NCI-H510A treated with DMSO at 0.1 percent for 48 hours (cell line): ENCODE data around the gene SLC9A8.

Source experiments
- DNase-seq: peaks from one replicate; lab custom pipeline; 2025; lab: John Stamatoyannopoulos, UW

The SLC9A8 gene

GRCh38 chr20:49813305-49813974, 812 bp downstream of the SLC9A8 start:
- DNase-seq: no peak

GRCh38 chr20:49814057-49814694, 1.5 kb downstream of the SLC9A8 start:
- peak; percentile 34 for DNase-seq

- DNase-seq: no peak
Measured at GRCh38 chr20:49818816-49819215, 6.2 kb downstream of the SLC9A8 start.

DNA sequence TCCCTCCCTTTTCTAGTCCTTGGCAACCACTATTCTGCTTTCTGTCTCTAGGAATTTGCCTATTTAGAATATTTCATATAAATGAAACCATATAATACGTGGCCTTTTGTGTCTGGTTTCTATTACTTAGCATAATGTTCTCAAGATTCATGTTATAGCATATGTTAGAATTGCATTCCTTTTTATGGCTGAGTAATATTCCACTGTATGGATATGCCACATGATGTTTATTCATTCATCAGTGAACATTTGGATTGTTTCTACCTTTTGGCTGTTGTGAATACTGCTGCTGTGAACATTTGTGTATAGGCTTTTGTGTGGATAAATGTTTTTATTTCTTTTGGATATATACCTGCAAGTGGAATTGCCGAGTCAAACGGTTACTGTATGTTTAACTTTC, 7.1 kb downstream of the SLC9A8 start:
- DNase-seq: no peak

DNA sequence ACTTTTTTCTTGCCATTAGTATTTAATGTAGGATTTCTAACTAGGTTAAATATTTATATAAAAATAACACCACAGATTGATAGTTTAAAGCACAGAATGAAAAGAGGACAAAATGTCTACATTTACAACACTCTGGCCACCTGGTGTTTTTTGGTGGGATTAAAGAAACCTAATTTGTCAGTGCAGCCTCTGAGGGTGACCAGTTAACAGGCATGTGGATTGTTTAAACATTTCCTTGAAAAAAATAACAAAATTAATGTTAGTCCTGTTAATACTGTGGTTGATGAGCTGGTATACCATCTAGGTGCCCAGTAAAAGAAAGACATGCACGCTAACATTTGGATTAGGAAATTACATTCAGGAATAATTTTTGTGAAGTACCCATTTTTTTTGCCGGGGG, 8.8 kb downstream of the SLC9A8 start:
- no peak for DNase-seq

- DNase-seq: no peak
Measured at GRCh38 chr20:49821870-49822331, 9.3 kb downstream of the SLC9A8 start.

DNA sequence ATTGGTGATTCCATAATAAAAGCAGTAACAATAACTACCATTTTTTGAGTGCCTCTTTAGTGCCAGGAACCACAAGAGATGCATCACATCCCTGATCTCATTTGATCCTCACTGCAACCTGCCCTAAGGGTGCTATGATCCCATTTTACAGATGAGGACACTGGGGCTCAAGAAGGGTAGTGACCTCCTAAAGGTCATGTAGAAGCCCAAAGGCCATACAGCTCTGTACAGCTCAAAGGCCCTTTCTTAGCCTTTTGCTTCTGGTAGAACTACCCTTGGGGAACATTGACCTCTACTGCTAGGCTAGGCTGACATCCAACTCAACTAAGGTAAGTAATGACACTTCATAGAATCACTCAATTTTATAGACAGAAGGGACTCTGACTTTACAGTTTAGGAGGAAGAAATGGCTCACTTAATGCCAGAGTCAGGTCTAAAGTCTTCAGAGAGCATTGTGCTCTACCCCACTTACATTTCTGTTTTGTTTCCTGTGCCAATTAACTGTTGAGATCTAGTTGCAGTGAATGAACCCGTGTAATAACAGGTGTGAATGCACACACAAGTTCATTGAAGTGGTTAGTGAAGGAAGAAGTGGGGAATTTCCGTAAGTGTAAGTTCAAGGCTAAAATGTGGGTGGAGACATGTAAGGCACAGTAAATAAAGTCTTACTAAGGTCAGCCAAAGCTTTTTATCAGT, 10.7 kb downstream of the SLC9A8 start:
- DNase-seq: peak; percentile 28

DNA sequence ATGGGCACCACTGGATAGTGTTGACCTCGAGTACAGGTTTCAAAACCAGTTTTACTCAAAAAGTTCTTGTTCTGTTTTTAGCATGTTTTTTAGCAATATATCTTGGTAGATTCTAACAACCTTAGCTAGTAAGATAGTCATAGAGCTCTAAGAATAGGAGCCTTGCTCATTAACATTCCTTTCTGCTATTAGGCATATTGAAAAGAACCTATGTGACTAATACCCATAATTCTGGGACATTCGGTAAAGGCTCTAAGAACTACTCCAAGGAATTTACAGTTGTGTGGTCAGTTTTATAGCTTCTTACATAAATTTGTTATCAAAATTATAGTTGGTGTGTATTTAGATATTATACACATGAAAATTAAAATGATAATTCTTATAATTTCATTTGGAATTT, 11.6 kb downstream of the SLC9A8 start:
- DNase-seq: no peak

DNA sequence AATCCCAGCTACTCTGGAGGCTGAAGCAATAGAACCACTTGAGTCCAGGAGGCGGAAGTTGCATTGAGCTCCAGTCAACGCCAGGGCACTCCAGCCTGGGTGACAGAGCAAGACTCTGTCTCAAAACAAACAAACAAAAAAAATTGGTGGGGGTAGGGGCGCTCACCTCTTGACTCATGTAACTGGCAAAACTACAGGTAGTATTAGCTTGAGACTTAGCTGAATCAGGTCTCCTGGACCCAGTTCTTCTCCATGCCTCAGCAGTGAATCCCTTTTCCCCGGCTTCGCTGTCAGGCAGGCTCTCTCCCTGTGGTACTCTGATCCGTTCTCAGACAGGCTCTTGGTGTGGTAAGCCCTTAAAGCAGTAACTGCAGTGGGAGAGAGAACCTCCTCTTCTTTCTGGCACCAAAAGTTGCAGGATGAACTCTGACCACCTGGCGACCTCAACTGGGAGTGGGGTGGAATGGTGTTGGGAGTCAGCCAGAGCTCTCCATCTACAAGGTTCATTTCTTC, 12.9 kb downstream of the SLC9A8 start:
- peak; percentile 93 for DNase-seq

DNA sequence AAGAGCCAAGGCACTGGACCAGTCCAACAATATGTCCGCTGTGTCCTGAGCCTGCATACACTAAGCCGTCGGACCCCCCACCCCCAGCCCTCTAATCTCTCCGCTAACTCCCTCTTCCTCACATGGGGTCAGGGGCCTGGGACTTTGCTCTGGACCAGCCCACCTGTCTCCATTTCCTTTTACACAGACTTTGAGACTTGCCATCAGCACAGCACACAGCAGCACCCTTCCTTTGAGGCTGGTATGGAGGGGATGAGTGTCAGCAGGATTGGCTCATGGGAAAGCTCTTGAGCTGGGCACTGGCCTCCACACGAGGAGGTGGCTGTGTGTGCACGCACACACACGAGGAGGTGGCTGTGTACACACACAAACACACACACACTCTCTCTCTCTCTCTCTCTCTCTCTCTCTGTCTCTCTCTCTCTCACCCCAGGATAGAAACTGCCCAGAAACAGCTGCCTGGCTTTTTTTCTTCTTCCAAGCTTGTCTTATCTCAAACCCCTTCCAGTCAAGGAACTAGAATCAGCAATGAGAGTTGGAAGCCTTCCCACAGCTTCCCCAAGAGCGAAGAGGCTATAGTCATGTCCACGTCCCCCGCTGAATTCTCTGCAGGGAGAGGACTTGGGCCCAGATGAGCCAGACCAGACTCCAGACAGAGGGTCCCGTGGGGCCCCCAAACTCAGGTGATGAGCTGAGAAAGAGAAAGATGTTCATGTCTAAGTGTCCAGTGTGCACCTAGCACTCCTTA, 18.6 kb downstream of the SLC9A8 start:
- DNase-seq: no peak

DNA sequence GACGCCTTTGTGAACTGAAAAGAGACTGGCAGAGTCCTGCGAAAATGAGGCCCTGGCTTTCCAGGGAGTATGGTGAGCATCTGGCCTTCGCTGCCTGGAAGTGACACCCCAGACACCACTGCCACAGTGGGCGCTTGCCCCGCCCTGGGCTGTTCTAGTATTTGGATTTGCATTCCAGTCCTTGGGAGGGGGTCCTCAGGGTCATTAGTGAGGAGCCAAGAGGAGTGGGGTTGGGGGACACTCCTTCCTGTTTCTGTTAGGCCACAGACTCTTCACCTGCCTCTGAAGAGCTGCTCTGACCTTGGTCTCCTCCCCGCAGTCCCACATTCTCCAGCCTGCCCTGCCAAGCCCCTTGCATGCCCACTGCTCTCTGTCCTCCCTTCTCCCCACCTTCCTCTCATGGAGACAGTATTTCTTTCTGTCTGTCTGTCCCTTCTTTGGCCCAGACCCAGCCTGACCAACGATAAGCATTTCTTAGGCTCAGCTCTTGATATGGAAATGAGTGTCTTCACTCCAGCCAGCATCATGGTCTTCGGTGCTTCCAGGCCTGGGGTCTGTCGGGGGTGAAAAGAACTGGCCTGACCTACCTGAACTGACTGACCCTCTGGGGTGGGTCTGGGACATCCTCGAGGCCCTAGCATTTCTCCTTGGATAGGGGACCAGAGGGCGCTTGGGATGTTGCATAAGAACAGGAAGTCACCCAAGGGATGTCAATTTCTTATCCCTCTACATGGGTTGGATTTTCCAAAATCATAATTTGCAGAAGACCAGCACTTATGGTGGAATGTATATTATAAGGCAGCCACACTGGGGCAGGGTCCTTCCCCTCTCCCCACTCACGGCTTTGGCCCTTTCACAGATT, 19.4 kb downstream of the SLC9A8 start:
- no peak for DNase-seq

GRCh38 chr20:49832632-49833327, 20.2 kb downstream of the SLC9A8 start:
- no peak for DNase-seq

GRCh38 chr20:49833483-49833882, 20.9 kb downstream of the SLC9A8 start:
- no peak for DNase-seq

GRCh38 chr20:49835031-49835430, 22.4 kb downstream of the SLC9A8 start:
- DNase-seq: no peak

- no peak for DNase-seq
Measured at GRCh38 chr20:49838546-49838945, 25.9 kb downstream of the SLC9A8 start.

DNA sequence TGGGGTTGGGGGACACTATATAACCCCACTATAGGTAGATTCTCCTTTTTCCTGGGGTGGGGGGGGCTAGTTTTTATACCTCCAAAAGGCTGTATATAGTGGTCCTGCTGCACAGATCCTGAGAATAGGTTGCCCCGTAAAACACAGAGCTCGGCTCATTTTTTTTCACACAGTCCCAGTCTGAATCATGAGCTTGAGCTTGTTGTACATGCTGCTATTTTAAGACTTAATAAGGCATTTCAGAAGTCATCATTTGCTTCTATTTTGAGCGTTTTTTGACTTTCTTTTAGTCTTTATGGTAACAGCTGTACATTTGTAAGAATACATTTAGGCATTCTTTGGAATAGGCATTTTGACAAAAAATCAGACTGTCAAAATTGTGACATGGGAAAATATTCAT, 30.5 kb downstream of the SLC9A8 start:
- DNase-seq: no peak

GRCh38 chr20:49843770-49844380, 31.2 kb downstream of the SLC9A8 start:
- no peak for DNase-seq

DNA sequence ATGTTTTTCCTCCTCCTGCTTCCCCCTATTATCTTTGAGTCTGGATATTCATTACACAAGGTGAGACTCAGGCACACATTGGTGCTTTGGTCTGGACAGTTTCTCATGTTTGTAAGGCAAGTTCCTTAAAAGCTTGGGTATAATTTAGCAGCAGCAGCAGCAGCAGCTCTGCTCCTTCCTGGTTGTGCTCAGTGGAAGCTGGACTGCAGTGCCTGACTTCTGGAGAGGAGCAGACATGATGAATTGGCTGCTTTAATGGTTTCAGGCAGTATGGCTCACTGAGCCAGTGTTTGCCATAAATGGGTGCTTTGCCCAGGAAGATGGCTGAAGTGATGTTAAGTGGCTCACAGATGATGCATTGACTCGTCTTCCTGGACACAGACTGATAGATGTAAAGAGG, 32.4 kb downstream of the SLC9A8 start:
- no peak for DNase-seq

DNA sequence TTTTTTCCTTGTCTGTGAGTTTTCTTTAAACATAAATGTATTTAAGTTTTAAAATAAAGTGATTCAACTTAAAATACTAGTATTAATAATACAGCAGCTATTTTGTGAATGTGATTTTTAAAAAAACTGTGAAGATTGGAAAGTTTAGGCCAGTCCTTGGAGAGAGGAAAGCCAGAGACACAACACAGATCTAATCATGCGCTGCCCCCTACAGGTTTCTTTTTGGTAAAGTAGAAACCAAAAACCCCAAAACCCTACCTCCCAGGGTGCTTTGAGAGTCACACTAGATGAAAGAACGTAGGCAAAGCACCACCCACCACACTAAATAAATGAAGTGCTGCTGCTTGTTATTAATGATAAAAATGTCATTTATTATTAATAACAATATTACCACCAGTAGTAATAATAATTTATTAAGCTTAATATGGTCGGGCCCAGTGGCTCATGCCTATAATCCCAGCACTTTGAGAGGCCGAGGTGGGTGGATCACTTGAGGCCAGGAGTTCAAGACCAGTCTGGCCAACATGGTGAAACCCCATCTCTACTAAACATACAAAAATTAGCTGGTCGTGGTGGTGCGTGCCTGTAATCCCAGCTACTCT, 33.7 kb downstream of the SLC9A8 start:
- peak; percentile 77 for DNase-seq
